Upper lobe of left lung (tissue), 6 donors: ENCODE measurements around the gene SEC62. TPM values are rescaled to one million over a fixed set of nuclear protein-coding genes. Genes with fewer than 3 reads are reported as not detected.
A peak's percentile ranks its signal among the peaks of the same experiment; 100 is the strongest.

ENCODE experiments used
- ATAC-seq, 2 donors: fragments of 200-7000 bp; cut with Tn5 transposase; one replicate each; pipeline ENCODE4 v1.9.1; 2022; ENCODE audit warnings: mild to moderate bottlenecking in 2 of 2, moderate library complexity in 2 of 2; ENCODE audit not compliant: low FRiP score in 2 of 2
- DNase-seq, 2 donors: peaks; one replicate each; pipeline ENCODE4 v3.0.0-alpha.2; 2019 to 2020
- H3K27ac ChIP-seq, 4 donors: fragments of 200-600 bp; sonication (generic); one replicate each; pipeline ENCODE4 v1.5.1; 2016 to 2019
- H3K27me3 ChIP-seq, 4 donors: fragments of 200-600 bp; sonication (generic); one replicate each; pipeline ENCODE4 v1.5.1; 2017 to 2019
- H3K36me3 ChIP-seq, 4 donors: fragments of 200-600 bp; sonication (generic); one replicate each; pipeline ENCODE4 v1.5.1; 2016 to 2019
- H3K4me1 ChIP-seq, 4 donors: fragments of 200-600 bp; sonication (generic); one replicate each; pipeline ENCODE4 v1.5.1; 2018 to 2019
- H3K4me3 ChIP-seq, 4 donors: fragments of 200-600 bp; sonication (generic); one replicate each; pipeline ENCODE4 v1.5.1; 2017 to 2019; ENCODE audit warnings: mild to moderate bottlenecking in 2 of 4, moderate library complexity in 1 of 4
- H3K9me3 ChIP-seq, 4 donors: fragments of 200-600 bp; sonication (generic); one replicate each; pipeline ENCODE4 v1.5.1; 2018 to 2019
- EP300 ChIP-seq, 4 donors: sonication (generic); formaldehyde crosslinking; IDR thresholded peaks; one replicate each; pipeline ENCODE4 v1.5.1; 2017; ENCODE audit warnings: antibody characterized with exemption in 4 of 4, control low read depth in 2 of 4
- POLR2A ChIP-seq, 4 donors: fragments of 450-650 bp; IDR thresholded peaks; one replicate each; pipeline ENCODE4 v1.5.1; 2016 to 2017; ENCODE audit warnings: antibody characterized with exemption in 4 of 4, mild to moderate bottlenecking in 2 of 4
- POLR2AphosphoS5 ChIP-seq, 2 donors: sonication (generic); formaldehyde crosslinking; IDR thresholded peaks; one replicate each; pipeline ENCODE4 v1.5.1; 2017; ENCODE audit warnings: antibody characterized with exemption in 2 of 2
- WGBS, 2 donors: methylation state at CpG; one replicate each; pipeline ENCODE4 v1.1.5; 2017 to 2018; 5-methylcytosine and 5-hydroxymethylcytosine counted together
- total RNA-seq, 6 donors: library from RNA; depleted of rRNA in 4 of 6; stranded (reverse); fragments of >200 nt in 4 of 6; gene quantifications; one replicate each; pipeline versions ENCODE4 v1.1.0 to v1.2.1, GENCODE V29; 2016 to 2021
- TF ChIP-seq, protein P1 (sequence below), 6 experiments: fragments of 450-650 bp in 4 of 6; fragments of 200-600 bp in 2 of 6; sonication (generic) in 2 of 6; IDR thresholded peaks; one replicate each; pipeline ENCODE4 v1.5.1; 2016 to 2019; ENCODE audit warnings: antibody characterized with exemption in 6 of 6
- donor health status: DM: no; HTN: no; CAD: no; lungs with moderate emphysema.
- donor health status: DM: no; HTN: yes; CAD: no; lungs with severe emphysema.

The SEC62 gene
- total RNA-seq, 6 donors from 2014 or later, result 30.0 to 129 (median 72.9) TPM

DNA sequence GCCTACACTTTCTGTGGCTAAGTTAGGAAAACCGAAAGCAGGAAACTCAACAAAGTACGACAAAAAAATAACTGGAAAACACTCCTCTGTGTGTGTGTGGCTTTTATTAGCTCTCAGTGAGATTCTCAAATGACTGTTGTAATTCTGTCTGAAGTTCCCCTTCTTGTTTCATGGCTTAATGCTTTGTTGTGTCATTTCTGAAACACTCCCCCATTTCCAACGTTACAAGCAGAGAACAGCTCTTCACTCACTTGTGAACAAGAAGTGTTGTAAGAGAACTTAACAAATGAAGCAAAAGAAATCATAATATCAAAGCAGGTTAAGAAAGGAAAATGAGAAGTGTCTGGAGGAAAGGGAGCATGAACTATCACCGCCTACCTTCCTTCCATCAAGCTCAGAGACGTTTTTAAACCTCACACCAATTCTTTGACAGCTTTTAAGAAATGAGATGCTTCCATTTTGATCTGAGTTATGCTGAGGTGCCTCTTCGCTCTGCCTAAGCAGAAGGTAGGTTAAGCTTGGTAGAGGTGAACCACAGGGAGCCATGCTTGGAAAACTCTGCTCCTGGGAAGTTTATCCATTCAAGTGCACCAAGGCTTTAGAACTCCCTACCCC, 12.4 kb upstream of the SEC62 start:
- peaks cover 0 to 5% (median 0%) of the 10 kb centered on the region in 4 donors for H3K4me1 ChIP-seq
- WGBS, 2 donors, result 41 to 55% methylated on average over 6 of the region's 6 CpGs
- H3K9me3 ChIP-seq, result no peaks in the 10 kb centered on the region
- no peak overlapping the region for H3K4me3 ChIP-seq
- DNase-seq, result no peak
- peak overlapping the region; percentile 27 to 70 (median 57) for H3K27ac ChIP-seq
- peak in 1 of 2 donors; percentile 63 for TF ChIP-seq POLR2AphosphoS5 (IDR thresholded peaks at IDR 0.05)
- peak in 1 of 4 donors; percentile 19 for TF ChIP-seq EP300 (IDR thresholded peaks at IDR 0.05)
- TF ChIP-seq POLR2A (IDR thresholded peaks at IDR 0.05), result peak in 1 of 4 donors; percentile 28
- TF ChIP-seq, protein P1, sequence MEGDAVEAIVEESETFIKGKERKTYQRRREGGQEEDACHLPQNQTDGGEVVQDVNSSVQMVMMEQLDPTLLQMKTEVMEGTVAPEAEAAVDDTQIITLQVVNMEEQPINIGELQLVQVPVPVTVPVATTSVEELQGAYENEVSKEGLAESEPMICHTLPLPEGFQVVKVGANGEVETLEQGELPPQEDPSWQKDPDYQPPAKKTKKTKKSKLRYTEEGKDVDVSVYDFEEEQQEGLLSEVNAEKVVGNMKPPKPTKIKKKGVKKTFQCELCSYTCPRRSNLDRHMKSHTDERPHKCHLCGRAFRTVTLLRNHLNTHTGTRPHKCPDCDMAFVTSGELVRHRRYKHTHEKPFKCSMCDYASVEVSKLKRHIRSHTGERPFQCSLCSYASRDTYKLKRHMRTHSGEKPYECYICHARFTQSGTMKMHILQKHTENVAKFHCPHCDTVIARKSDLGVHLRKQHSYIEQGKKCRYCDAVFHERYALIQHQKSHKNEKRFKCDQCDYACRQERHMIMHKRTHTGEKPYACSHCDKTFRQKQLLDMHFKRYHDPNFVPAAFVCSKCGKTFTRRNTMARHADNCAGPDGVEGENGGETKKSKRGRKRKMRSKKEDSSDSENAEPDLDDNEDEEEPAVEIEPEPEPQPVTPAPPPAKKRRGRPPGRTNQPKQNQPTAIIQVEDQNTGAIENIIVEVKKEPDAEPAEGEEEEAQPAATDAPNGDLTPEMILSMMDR (IDR thresholded peaks at IDR 0.05), result no peak
- no peaks in the 10 kb centered on the region for H3K27me3 ChIP-seq
- peak; percentile 23 to 68 for ATAC-seq
- no peaks in the 10 kb centered on the region for H3K36me3 ChIP-seq

DNA sequence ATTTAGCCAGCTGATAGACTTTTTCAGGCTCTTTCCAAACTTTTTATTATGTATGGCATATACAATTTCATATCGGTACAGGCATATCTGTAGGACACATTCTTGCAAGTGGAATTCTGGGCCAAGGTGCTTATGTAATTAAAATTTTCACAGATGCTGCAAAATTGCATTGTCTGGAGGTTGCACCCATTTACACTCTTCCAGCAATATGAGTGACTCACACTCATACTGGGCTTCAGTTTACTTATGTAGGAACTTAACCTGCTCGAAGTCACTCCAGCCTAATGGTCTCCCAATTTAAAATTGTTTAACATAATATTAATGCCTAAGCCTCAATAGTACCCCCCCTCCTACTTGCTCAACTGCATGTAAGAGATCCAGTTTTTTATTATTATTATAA, 11.2 kb upstream of the SEC62 start:
- DNase-seq (no peak), ATAC-seq (no peak)
- H3K4me3 ChIP-seq, result no peak overlapping the region
- no peaks in the 10 kb centered on the region for H3K36me3 ChIP-seq
- peaks cover 0 to 5% (median 0%) of the 10 kb centered on the region in 4 donors for H3K4me1 ChIP-seq
- no peak overlapping the region for H3K27ac ChIP-seq
- no peak for TF ChIP-seq POLR2A (IDR thresholded peaks at IDR 0.05)
- TF ChIP-seq EP300 (IDR thresholded peaks at IDR 0.05), result no peak
- no peak for TF ChIP-seq POLR2AphosphoS5 (IDR thresholded peaks at IDR 0.05)
- TF ChIP-seq, protein P1 (IDR thresholded peaks at IDR 0.05), result no peak
- 88 to 89% methylated on average over 2 of the region's 2 CpGs for WGBS, 2 donors
- H3K9me3 ChIP-seq, result no peaks in the 10 kb centered on the region
- no peaks in the 10 kb centered on the region for H3K27me3 ChIP-seq

DNA sequence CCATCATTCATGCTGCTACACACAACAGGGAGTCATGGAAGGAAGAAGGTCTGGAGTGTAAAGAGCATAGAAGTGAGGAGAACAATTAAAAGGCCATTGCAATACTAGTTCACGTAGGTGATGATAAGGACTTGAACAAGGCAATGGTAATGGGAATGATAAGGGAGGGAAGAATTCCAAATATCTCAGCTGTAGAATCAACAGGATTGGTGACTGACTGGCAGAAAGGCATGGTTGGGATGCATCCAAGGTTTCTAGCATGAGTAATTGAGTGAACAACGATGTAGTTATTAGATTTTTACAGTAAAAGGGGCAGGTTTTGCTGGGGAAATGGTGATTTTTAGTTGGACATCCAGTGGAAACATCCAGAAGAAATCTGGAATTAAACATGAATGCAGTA, 2.4 kb upstream of the SEC62 start:
- no peak for DNase-seq
- WGBS, 2 donors, result 65 to 69% methylated on average over 2 of the region's 2 CpGs
- Histone ChIP-seq H3K4me1 (peaks cover 16 to 19% (median 19%) of the 10 kb centered on the region in 4 donors), H3K4me3 (no peak overlapping the region), H3K9me3 (no peaks in the 10 kb centered on the region), H3K27ac (no peak overlapping the region), H3K27me3 (no peaks in the 10 kb centered on the region), H3K36me3 (no peaks in the 10 kb centered on the region)
- ATAC-seq, result no peak
- TF ChIP-seq, protein P1 (IDR thresholded peaks at IDR 0.05), result no peak
- TF ChIP-seq POLR2A (IDR thresholded peaks at IDR 0.05), result no peak
- no peak for TF ChIP-seq POLR2AphosphoS5 (IDR thresholded peaks at IDR 0.05)
- TF ChIP-seq EP300 (IDR thresholded peaks at IDR 0.05), result no peak

DNA sequence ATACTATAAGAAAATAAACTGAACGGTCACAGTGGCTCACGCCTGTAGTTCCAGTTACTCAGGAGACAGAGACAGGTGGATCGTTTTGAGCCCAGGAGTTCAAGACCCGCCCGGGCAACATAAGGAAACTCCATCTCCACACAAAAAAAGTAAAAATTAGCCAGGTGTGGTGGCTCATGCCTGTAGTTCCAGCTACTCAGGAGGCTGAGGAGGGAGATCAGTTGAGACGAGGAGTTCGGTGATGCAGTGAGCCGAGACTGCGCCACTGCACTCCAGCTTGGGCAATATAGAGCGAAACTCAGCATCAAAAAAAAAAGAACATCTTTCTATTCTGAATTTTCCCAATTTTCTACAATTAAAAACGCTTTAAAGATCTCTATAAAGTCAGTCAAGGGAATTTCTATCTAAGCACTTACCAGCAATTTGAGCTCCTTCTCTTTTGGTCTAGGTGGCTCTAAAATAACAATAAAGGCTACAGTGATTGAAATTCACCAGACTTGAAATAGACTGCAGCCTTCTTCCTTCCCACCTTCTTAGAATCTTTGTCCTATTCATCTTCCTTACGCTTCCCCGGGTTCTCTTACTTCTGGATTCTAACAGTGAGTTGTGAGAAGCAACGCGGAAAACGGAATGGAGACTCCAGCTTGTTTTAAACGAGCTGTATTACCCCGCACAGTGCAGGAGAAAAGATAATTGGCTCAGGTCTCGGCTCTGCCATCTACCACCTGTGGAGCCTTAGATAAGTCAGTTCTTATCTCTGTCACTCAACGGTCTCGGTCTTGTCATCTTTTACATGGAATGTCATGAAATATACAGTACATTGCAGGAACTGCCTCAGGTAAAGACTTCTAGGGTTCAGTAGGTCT, 812 bp upstream of the SEC62 start:
- H3K36me3 ChIP-seq, result no peaks in the 10 kb centered on the region
- no peak for TF ChIP-seq POLR2A (IDR thresholded peaks at IDR 0.05)
- no peak for TF ChIP-seq EP300 (IDR thresholded peaks at IDR 0.05)
- TF ChIP-seq POLR2AphosphoS5 (IDR thresholded peaks at IDR 0.05), result no peak
- TF ChIP-seq, protein P1 (IDR thresholded peaks at IDR 0.05), result no peak
- H3K27me3 ChIP-seq, result no peaks in the 10 kb centered on the region
- ATAC-seq, result peak in 1 of 2 donors; percentile 1
- WGBS, 2 donors, result 68 to 75% methylated on average over 21 of the region's 21 CpGs
- DNase-seq, result no peak
- H3K4me1 ChIP-seq, result peaks cover 25 to 33% (median 28%) of the 10 kb centered on the region in 4 donors
- H3K4me3 ChIP-seq, result peak overlapping the region; percentile 77 to 88 (median 84)
- H3K27ac ChIP-seq, result peak overlapping the region; percentile 97 to 99 (median 98)
- no peaks in the 10 kb centered on the region for H3K9me3 ChIP-seq
